Vagina (tissue), 2 donors: ENCODE results near the gene OTOS. TPM values are rescaled to one million over a fixed set of nuclear protein-coding genes. Genes with fewer than 3 reads are reported as not detected.

Source experiments
- DNase-seq, 2 donors: peaks; one replicate each; pipeline ENCODE4 v3.0.0-alpha.2; 2017; ENCODE audit errors: extremely low spot score in 2 of 2
- H3K27ac ChIP-seq: fragments of 200-600 bp; sonication (generic); one replicate; pipeline ENCODE4 v1.5.1; 2019
- H3K27me3 ChIP-seq: fragments of 200-600 bp; sonication (generic); one replicate; pipeline ENCODE4 v1.5.1; 2019
- H3K36me3 ChIP-seq, 2 donors: fragments of 200-600 bp; sonication (generic); one replicate each; pipeline ENCODE4 v1.5.1; 2017 to 2019
- H3K4me1 ChIP-seq: fragments of 200-600 bp; sonication (generic); one replicate; pipeline ENCODE4 v1.5.1; 2019
- H3K4me3 ChIP-seq, 2 donors: fragments of 200-600 bp; sonication (generic); 1 replicate in 1 of 2; 2 replicates in 1 of 2; pipeline ENCODE4 v1.5.1; 2016 to 2019
- H3K9me3 ChIP-seq: fragments of 200-600 bp; sonication (generic); one replicate; pipeline ENCODE4 v1.5.1; 2019
- CTCF ChIP-seq, 3 experiments: fragments of 450-650 bp in 2 of 3; fragments of 200-600 bp in 1 of 3; sonication (generic) in 1 of 3; IDR thresholded peaks; one replicate each; pipeline ENCODE4 v1.5.1; 2017 to 2019; ENCODE audit warnings: antibody characterized with exemption in 3 of 3, mild to moderate bottlenecking in 2 of 3, moderate library complexity in 2 of 3
- POLR2A ChIP-seq, 2 donors: fragments of 450-650 bp; IDR thresholded peaks; one replicate each; pipeline ENCODE4 v1.6.1; 2017; ENCODE audit warnings: antibody characterized with exemption in 2 of 2, mild to moderate bottlenecking in 2 of 2, moderate library complexity in 2 of 2
- POLR2AphosphoS5 ChIP-seq, 2 donors: sonication (generic); formaldehyde crosslinking; IDR thresholded peaks; one replicate each; pipeline ENCODE4 v1.9.0; 2017; ENCODE audit warnings: antibody characterized with exemption in 2 of 2, mild to moderate bottlenecking in 2 of 2, low read depth in 1 of 2; ENCODE audit not compliant: insufficient read depth in 1 of 2
- intact Hi-C: fragments of 100-400 bp; cut with DNase I; formaldehyde crosslinking; loops from one replicate; pipeline ENCODE4 v1.15.1; 2023
- total RNA-seq: library from RNA; depleted of rRNA; stranded (reverse); fragments of >200 nt; gene quantifications from one replicate; pipeline ENCODE4 v1.2.3, GENCODE V29; 2016

Gene OTOS
- total RNA-seq, 1 donor from 2014 or later: not detected

DNA sequence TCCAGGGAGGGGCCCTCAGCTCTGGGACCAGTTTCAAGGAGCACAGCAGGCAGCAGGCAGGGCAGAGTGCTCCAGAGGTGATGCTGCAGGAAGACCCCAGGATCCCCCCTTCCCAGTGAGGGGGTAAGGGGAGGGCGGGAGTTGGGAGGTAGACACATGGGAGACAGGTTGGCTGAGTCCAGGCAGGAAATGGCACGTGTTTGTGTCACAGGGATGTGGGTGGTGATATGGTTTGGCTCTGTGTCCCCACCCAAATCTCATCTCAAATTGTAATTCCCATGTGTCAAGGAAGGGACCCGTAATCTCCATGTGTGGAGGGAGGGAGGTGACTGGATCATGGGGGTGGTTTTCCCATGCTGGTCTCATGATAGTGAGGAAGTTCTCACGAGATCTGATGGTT is 25.2 kb upstream of the OTOS start:
- H3K36me3 ChIP-seq: no peaks in the 10 kb centered on the region
- no peaks in the 10 kb centered on the region for H3K4me1 ChIP-seq
- no peaks in the 10 kb centered on the region for H3K9me3 ChIP-seq
- no peak overlapping the region for H3K4me3 ChIP-seq
- TF ChIP-seq CTCF (IDR thresholded peaks at IDR 0.05) (no peak), POLR2AphosphoS5 (IDR thresholded peaks at IDR 0.05; ENCODE audit: insufficient read depth in 1 of 2, low read depth in 1 of 2) (no peak), POLR2A (IDR thresholded peaks at IDR 0.05) (no peak)
- H3K27ac ChIP-seq: no peak overlapping the region
- no peaks in the 10 kb centered on the region for H3K27me3 ChIP-seq
- DNase-seq: no peak
- intact Hi-C loops: no loop called here

GRCh38 chr2:240165034-240165433 is 24.6 kb upstream of the OTOS start:
- no peak for DNase-seq
- no peaks in the 10 kb centered on the region for H3K36me3 ChIP-seq
- no peaks in the 10 kb centered on the region for H3K27me3 ChIP-seq

DNA sequence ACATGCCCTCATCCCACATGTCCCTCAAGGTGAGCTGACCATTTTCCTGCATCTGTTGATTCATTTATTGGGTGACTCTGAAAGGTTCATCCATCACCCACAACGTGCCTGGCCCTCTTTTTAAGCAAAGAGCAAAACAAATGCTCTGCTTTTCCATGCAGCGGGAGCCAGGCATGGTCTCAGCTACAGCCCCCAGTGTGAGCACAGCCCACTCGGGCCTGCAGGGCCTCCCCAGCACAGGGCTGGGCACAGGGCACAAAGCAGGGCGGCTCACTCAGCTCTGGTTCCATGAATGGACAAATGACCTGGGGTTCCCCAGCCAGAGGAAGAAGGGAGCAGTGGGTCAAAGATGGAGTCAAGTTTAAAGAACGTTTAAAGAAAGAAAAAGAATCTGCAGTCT is 24.1 kb upstream of the OTOS start:
- H3K9me3 ChIP-seq: no peaks in the 10 kb centered on the region
- intact Hi-C loops: no loop called here
- no peak for DNase-seq
- no peak overlapping the region for H3K4me3 ChIP-seq
- H3K27ac ChIP-seq: no peak overlapping the region
- no peaks in the 10 kb centered on the region for H3K27me3 ChIP-seq
- no peaks in the 10 kb centered on the region for H3K4me1 ChIP-seq
- H3K36me3 ChIP-seq: no peaks in the 10 kb centered on the region
- TF ChIP-seq CTCF (IDR thresholded peaks at IDR 0.05) (no peak), POLR2A (IDR thresholded peaks at IDR 0.05) (no peak), POLR2AphosphoS5 (IDR thresholded peaks at IDR 0.05; ENCODE audit: insufficient read depth in 1 of 2, low read depth in 1 of 2) (no peak)

More at GRCh38 chr2:240165034-240165433, 24.6 kb upstream of the OTOS start:
- Histone ChIP-seq H3K4me1 (no peaks in the 10 kb centered on the region), H3K27ac (no peak overlapping the region), H3K9me3 (no peaks in the 10 kb centered on the region), H3K4me3 (no peak overlapping the region)
- intact Hi-C loops: no loop called here
- no peak for TF ChIP-seq CTCF (IDR thresholded peaks at IDR 0.05)
- TF ChIP-seq POLR2AphosphoS5 (IDR thresholded peaks at IDR 0.05; ENCODE audit: insufficient read depth in 1 of 2, low read depth in 1 of 2): no peak
- no peak for TF ChIP-seq POLR2A (IDR thresholded peaks at IDR 0.05)

DNA sequence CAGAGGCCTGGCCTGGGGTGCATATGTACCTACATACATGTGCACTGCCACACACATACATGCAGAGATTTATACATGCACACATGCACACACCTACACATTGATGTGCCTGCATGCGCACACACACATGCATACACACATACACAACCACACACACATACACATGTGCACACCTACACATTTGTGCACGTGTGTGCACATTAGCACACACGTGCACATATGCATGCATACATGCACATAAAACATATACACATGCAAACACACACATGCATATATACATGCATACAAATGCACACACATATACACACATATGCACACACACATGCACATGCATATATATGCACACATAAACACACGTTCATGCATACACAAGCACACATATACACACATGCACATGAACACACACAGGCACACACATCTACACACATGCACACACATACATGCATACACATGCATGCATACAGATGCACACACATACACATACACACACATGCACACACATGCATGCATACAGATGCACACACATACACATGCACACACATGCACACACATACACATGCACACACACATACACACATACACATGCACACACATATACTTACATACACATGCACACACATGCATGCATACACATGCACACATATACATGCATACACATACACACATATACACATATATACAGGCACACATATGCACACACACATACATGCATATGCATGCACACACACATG is 23.6 kb upstream of the OTOS start:
- TF ChIP-seq CTCF (IDR thresholded peaks at IDR 0.05): no peak
- H3K4me3 ChIP-seq: no peak overlapping the region
- no peaks in the 10 kb centered on the region for H3K27me3 ChIP-seq
- no peaks in the 10 kb centered on the region for H3K9me3 ChIP-seq
- H3K36me3 ChIP-seq: no peaks in the 10 kb centered on the region
- no peaks in the 10 kb centered on the region for H3K4me1 ChIP-seq
- H3K27ac ChIP-seq: no peak overlapping the region
- DNase-seq: no peak
- intact Hi-C loops: no loop called here

DNA sequence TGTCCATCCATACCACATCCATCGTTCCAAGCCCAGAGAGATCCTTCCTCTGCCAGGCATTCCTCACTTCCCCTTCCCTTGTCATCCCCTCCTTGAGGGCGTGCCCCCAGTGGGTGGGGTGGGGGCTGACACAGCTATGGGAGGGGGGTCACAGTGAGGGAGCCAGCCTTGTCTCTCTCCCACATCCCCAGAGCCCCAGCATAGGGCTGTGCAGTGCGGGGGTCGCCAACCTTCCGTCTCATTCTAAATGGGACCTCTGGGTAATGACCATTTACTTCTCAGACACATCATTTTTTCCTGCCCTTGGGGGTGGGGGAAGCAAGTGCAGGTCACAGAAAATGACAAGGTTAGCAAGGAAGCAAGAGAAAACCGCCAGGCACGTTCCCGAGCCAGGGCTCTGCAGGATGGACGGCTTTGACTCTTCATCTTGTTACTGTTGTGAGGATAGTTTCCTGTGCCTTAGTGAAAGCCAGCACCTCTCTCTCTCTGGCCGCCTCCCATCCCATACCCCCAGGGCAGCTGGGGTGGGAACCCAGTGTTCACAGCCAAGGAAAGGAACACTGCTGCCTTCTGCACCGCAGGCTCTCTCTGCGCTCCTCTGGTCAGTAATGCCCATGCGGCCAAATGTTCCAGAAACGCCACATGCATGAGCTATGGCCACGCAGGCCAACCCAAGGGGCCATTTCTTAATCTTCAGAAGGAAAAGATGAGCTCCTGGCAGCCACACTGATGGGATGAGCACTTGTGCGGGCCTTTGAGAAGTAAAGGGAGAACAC is 22.7 kb upstream of the OTOS start:
- TF ChIP-seq POLR2A (IDR thresholded peaks at IDR 0.05) (no peak), CTCF (IDR thresholded peaks at IDR 0.05) (no peak), POLR2AphosphoS5 (IDR thresholded peaks at IDR 0.05; ENCODE audit: insufficient read depth in 1 of 2, low read depth in 1 of 2) (no peak)
- no peaks in the 10 kb centered on the region for H3K27me3 ChIP-seq

More for the DNA sequence above, 22.7 kb upstream of the OTOS start:
- Histone ChIP-seq H3K4me1 (no peaks in the 10 kb centered on the region), H3K9me3 (no peaks in the 10 kb centered on the region), H3K36me3 (no peaks in the 10 kb centered on the region), H3K4me3 (no peak overlapping the region), H3K27ac (no peak overlapping the region)
- DNase-seq: no peak
- intact Hi-C loops: no loop called here
